B cell (primary cell): ENCODE data around the gene PRPF31.

Experiments
- EZH2 ChIP-seq: IDR thresholded peaks from 2 replicates; pipeline ENCODE4 v1.6.1; 2012; ENCODE audit warnings: borderline replicate concordance, low read depth, mild to moderate bottlenecking, moderate library complexity, low read length; ENCODE audit not compliant: insufficient read depth, poor library complexity, severe bottlenecking
- TF ChIP-seq, protein P1 (sequence below): fragments of 200-600 bp; IDR thresholded peaks from one replicate; pipeline ENCODE4 v1.8.0; 2022; ENCODE audit warnings: antibody characterized with exemption, mild to moderate bottlenecking

GRCh38 chr19:54133312-54133956 lies 17.9 kb downstream of the PRPF31 start:
- TF ChIP-seq, protein P1, sequence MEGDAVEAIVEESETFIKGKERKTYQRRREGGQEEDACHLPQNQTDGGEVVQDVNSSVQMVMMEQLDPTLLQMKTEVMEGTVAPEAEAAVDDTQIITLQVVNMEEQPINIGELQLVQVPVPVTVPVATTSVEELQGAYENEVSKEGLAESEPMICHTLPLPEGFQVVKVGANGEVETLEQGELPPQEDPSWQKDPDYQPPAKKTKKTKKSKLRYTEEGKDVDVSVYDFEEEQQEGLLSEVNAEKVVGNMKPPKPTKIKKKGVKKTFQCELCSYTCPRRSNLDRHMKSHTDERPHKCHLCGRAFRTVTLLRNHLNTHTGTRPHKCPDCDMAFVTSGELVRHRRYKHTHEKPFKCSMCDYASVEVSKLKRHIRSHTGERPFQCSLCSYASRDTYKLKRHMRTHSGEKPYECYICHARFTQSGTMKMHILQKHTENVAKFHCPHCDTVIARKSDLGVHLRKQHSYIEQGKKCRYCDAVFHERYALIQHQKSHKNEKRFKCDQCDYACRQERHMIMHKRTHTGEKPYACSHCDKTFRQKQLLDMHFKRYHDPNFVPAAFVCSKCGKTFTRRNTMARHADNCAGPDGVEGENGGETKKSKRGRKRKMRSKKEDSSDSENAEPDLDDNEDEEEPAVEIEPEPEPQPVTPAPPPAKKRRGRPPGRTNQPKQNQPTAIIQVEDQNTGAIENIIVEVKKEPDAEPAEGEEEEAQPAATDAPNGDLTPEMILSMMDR, result no peak
- no peak for TF ChIP-seq EZH2
